Hepatocyte (in vitro differentiated cells): ENCODE results near the gene SLC1A3. TPM values are rescaled to one million over a fixed set of nuclear protein-coding genes. Genes with fewer than 3 reads are reported as not detected.

ENCODE experiments used
- DNase-seq: peaks from one replicate; pipeline ENCODE4 v3.0.0-alpha.2; 2016; ENCODE audit warnings: low spot score
- H2AFZ ChIP-seq: fragments of 200-600 bp; sonication (generic); 2 replicates; pipeline ENCODE4 v1.6.0; 2016; ENCODE audit warnings: antibody characterized with exemption, mild to moderate bottlenecking
- H3K27ac ChIP-seq: fragments of 200-600 bp; sonication (generic); 2 replicates; pipeline ENCODE4 v1.5.1; 2016; ENCODE audit warnings: mild to moderate bottlenecking
- H3K27me3 ChIP-seq: fragments of 200-600 bp; sonication (generic); 2 replicates; pipeline ENCODE4 v1.6.1; 2016
- H3K36me3 ChIP-seq: fragments of 200-600 bp; sonication (generic); replicated peaks from 2 replicates; pipeline ENCODE4 v1.5.1; 2016; ENCODE audit warnings: low read depth; ENCODE audit not compliant: insufficient read depth
- H3K4me1 ChIP-seq: fragments of 200-600 bp; sonication (generic); 2 replicates; pipeline ENCODE4 v1.5.1; 2016; ENCODE audit warnings: mild to moderate bottlenecking, moderate library complexity; ENCODE audit not compliant: insufficient read depth
- H3K4me2 ChIP-seq: fragments of 200-600 bp; sonication (generic); 2 replicates; pipeline ENCODE4 v1.6.0; 2016
- H3K4me3 ChIP-seq: fragments of 200-600 bp; sonication (generic); 2 replicates; pipeline ENCODE4 v1.5.1; 2016; ENCODE audit warnings: mild to moderate bottlenecking
- H3K79me2 ChIP-seq: fragments of 200-600 bp; sonication (generic); 2 replicates; pipeline ENCODE4 v1.6.0; 2017; ENCODE audit warnings: mild to moderate bottlenecking
- H3K9me2 ChIP-seq: fragments of 200-600 bp; sonication (generic); replicated peaks from 2 replicates; pipeline ENCODE4 v1.6.0; 2017; ENCODE audit warnings: mild to moderate bottlenecking; ENCODE audit not compliant: insufficient read depth
- H3K9me3 ChIP-seq: fragments of 200-600 bp; sonication (generic); 2 replicates; pipeline ENCODE4 v1.5.1; 2016; ENCODE audit warnings: low read depth, mild to moderate bottlenecking
- H4K20me1 ChIP-seq: fragments of 200-600 bp; sonication (generic); 2 replicates; pipeline ENCODE4 v1.6.0; 2016; ENCODE audit warnings: mild to moderate bottlenecking; ENCODE audit not compliant: insufficient read depth, poor library complexity, severe bottlenecking
- EZH2 ChIP-seq: fragments of 200-600 bp; sonication (generic); IDR thresholded peaks from 2 replicates; pipeline ENCODE4 v1.6.1; 2016; ENCODE audit warnings: antibody characterized with exemption, mild to moderate bottlenecking, borderline replicate concordance
- EZH2phosphoT487 ChIP-seq: fragments of 200-600 bp; sonication (generic); IDR thresholded peaks from one replicate; pipeline ENCODE4 v1.6.1; 2018; ENCODE audit warnings: antibody characterized with exemption, mild to moderate bottlenecking, low read depth, moderate library complexity; ENCODE audit not compliant: unreplicated experiment, severe bottlenecking
- WGBS: methylation state at CpG from one replicate; pipeline ENCODE4 v1.1.6; 2016; ENCODE audit warnings: low lambda C conversion rate; ENCODE audit errors: missing lambda C conversion rate; 5-methylcytosine and 5-hydroxymethylcytosine counted together
- polyA plus RNA-seq: library from polyadenylated mRNA; unstranded; fragments of >200 nt; fragmentation: Nextera tagmentation; extraction: Ambion mirVana; gene quantifications from 2 replicates; pipeline ENCODE4 v1.2.1, GENCODE V29; 2016
- total RNA-seq: library from RNA; depleted of rRNA; stranded (reverse); fragments of >200 nt; gene quantifications from 2 replicates; pipeline ENCODE4 v1.2.3, GENCODE V29; 2014
- TF ChIP-seq, protein P1 (sequence below): fragments of 200-600 bp; sonication (generic); IDR thresholded peaks from 2 replicates; pipeline ENCODE4 v1.5.1; 2016; ENCODE audit warnings: antibody characterized with exemption, mild to moderate bottlenecking; ENCODE audit not compliant: poor library complexity

Gene SLC1A3
- total and polyA plus RNA-seq, 2 experiments from 2014 or later: 32.3 to 42.3 TPM

DNA sequence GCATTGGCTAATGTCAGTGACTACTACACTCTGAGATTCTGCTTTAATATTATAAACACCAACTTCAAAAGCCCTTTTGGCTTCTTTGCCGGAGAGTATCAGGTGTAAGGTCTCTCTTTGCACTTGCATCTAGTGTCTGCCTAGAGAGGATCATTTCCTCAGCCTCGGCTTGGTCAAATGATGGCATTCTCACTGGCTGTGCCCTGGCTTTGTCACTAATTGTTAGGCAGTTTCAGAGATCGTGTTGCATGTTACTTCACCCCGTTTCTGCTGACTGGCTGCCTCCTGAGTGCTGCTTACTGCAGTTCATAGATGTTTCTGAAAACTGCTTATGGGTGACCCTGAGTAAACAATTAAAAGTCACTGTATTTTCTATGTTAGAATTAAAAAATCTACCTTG lies 48.8 kb downstream of the SLC1A3 start:
- no peaks in the 10 kb centered on the region for H3K9me3 ChIP-seq
- no peak overlapping the region for H3K4me3 ChIP-seq
- no peak overlapping the region for H2AFZ ChIP-seq
- H4K20me1 ChIP-seq: no peaks in the 10 kb centered on the region
- H3K4me2 ChIP-seq: no peak overlapping the region
- no peaks in the 10 kb centered on the region for H3K27me3 ChIP-seq
- TF ChIP-seq, protein P1, sequence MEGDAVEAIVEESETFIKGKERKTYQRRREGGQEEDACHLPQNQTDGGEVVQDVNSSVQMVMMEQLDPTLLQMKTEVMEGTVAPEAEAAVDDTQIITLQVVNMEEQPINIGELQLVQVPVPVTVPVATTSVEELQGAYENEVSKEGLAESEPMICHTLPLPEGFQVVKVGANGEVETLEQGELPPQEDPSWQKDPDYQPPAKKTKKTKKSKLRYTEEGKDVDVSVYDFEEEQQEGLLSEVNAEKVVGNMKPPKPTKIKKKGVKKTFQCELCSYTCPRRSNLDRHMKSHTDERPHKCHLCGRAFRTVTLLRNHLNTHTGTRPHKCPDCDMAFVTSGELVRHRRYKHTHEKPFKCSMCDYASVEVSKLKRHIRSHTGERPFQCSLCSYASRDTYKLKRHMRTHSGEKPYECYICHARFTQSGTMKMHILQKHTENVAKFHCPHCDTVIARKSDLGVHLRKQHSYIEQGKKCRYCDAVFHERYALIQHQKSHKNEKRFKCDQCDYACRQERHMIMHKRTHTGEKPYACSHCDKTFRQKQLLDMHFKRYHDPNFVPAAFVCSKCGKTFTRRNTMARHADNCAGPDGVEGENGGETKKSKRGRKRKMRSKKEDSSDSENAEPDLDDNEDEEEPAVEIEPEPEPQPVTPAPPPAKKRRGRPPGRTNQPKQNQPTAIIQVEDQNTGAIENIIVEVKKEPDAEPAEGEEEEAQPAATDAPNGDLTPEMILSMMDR: no peak
- TF ChIP-seq EZH2phosphoT487: no peak
- no peak for TF ChIP-seq EZH2
- WGBS: 45% methylated on average over 4 of the region's 4 CpGs
- peaks cover 39% of the 10 kb centered on the region for H3K4me1 ChIP-seq
- H3K27ac ChIP-seq: peak overlapping the region; percentile 26
- H3K9me2 ChIP-seq: no peaks in the 10 kb centered on the region
- DNase-seq: peak; percentile 30
- H3K36me3 ChIP-seq: no peaks in the 10 kb centered on the region
- H3K79me2 ChIP-seq: peaks cover 6% of the 10 kb centered on the region

DNA sequence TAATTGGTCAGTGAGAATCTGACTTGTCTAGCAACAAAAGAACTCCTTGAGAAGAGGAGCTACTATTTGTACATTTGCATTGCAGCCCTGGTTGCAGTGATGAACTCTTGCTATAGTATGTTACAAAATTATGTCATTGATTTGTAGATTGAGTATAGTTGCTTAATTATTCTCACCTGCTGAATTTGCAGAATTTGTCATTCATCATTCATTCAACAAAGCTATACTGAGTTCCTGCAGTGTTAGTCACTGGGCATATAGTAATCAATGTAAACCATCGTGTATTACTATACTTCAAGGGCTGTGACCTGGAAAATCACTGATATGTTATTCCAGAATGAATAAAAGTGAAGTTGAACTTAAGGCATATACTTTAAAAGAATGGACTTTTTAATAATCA lies 50.1 kb downstream of the SLC1A3 start:
- H2AFZ ChIP-seq: no peak overlapping the region
- H3K4me1 ChIP-seq: peaks cover 39% of the 10 kb centered on the region
- H3K27me3 ChIP-seq: no peaks in the 10 kb centered on the region
- H4K20me1 ChIP-seq: no peaks in the 10 kb centered on the region
- H3K79me2 ChIP-seq: peaks cover 6% of the 10 kb centered on the region
- TF ChIP-seq, protein P1: no peak
- TF ChIP-seq EZH2 (no peak), EZH2phosphoT487 (no peak)
- H3K4me3 ChIP-seq: no peak overlapping the region
- no peaks in the 10 kb centered on the region for H3K9me2 ChIP-seq
- 83% methylated on average over 1 of the region's 1 CpG for WGBS
- H3K36me3 ChIP-seq: no peaks in the 10 kb centered on the region
- H3K27ac ChIP-seq: peak overlapping the region; percentile 14
- no peaks in the 10 kb centered on the region for H3K9me3 ChIP-seq
- no peak overlapping the region for H3K4me2 ChIP-seq
- no peak for DNase-seq

DNA sequence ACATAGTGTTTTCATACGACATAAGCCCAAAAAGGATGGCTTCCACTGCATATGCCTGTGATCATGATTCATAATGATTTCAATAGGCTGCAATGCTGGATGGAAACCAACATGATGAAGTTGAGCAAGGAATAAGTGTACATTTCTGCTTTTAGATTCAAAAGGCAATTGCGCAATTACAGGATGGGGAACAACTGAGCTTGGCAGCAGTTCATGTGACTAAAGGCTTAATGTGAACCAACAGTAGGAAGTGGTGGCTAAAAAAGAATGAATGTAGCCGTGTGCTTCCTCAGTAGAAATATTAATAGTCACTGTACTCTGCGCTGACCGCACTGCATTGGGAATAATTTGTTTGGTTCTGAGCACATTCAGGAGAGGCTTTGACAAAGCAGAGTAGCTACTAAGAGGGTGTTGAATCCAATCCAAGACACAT lies 51.2 kb downstream of the SLC1A3 start:
- no peak overlapping the region for H3K4me3 ChIP-seq
- H3K9me2 ChIP-seq: no peaks in the 10 kb centered on the region
- peak; percentile 82 for DNase-seq
- peaks cover 6% of the 10 kb centered on the region for H3K79me2 ChIP-seq
- H4K20me1 ChIP-seq: no peaks in the 10 kb centered on the region
- H3K4me1 ChIP-seq: peaks cover 29% of the 10 kb centered on the region
- H3K4me2 ChIP-seq: no peak overlapping the region
- H2AFZ ChIP-seq: no peak overlapping the region
- WGBS: 87% methylated on average over 5 of the region's 5 CpGs
- H3K27ac ChIP-seq: peak overlapping the region; percentile 75
- TF ChIP-seq, protein P1: no peak
- TF ChIP-seq EZH2phosphoT487 (no peak), EZH2 (no peak)
- no peaks in the 10 kb centered on the region for H3K9me3 ChIP-seq
- H3K36me3 ChIP-seq: no peaks in the 10 kb centered on the region
- H3K27me3 ChIP-seq: no peaks in the 10 kb centered on the region
